Activated naive CD4-positive, alpha-beta T cell treated with Interleukin-2 at 50 U/mL for 16 hours (primary cell): ENCODE data around the gene UBN2.
"Not testable (repeated sequence)": the region's sequence is repeated elsewhere in the genome, so short reads cannot be mapped to it uniquely, and the experiment has no call there.

Source experiments
- DNase-seq: peaks from one replicate; pipeline ENCODE4 v3.0.0-alpha.2; 2020

Gene UBN2

DNA sequence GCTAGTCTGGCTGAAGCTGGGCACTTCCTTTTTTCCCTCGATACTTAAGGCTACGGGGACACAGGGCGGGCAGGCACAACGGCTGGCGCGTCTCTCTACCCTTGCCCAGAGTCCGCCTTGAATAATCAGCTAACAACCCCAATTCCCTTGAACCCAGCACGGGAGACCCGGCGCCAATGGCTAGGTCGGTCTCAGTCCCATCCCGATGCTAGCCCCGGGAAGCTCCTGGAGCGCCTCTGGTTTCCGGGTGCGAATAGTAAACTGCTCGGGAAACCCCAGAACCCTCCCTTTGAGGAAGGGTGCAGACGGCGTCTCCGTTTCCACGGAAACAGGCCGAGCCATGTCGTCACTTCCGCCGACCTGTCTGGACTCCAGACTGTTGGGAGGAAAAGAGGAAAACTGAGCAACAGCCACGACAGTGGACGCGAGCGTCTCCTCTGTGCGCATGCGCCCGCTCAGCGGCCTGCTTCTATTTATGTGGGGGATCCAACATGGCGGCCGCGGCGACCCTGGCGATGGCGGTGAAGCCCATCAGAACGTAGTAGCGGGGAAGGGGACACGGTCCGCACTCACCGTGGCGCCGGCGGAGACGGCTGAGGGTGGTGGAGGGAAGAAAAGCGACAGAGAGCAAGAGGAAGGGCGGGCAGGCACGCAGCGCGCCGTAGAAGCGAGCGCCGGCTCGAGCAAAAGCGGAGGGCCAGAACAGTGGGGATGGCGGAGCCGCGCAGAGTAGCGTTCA, at the start of gene UBN2:
UBN2 (plus strand) TSS at position 464 of the 739 bp plus-strand sequence; CDS start at position 712, 248 bp downstream.
- DNase-seq, result peak; percentile 93

DNA sequence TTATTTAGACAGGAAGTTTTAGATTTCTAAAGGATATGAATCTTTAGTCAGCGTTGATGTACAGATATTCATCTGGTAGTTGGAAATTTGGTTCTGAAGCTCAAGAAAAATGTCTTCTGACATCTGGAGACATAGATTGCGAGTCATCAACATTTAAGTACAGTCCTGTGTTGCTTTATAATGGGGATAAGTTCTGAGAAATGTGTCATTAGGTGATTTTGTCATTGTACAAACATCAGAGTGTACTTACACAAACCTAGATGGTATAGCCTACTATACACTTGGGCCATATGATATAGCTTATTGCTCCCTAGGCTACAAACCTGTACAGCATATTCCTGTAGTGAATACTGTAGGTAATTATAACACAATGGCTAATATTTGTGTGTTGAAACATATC, 49.6 kb upstream of the UBN2 start:
- DNase-seq, result no peak

DNA sequence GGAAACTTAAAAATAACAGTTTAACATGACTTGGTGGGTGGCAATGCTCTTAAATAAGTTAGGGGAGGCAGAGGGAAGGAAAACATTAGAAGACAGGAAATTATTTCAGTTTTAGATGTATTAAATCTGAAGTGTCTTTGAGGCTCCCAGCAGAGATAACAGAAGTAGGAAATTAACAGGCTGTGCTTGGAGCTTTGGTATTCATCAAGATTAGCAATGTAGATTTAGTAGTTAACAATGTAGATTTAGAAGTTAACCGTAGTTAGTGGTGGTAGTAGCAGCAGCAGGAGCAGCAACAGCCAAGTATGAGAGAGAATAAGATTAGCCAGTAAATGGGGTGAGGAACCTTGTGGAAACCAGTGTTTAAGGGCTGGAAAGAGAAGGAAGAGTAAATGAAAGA, 48.7 kb upstream of the UBN2 start:
- DNase-seq, result no peak

DNA sequence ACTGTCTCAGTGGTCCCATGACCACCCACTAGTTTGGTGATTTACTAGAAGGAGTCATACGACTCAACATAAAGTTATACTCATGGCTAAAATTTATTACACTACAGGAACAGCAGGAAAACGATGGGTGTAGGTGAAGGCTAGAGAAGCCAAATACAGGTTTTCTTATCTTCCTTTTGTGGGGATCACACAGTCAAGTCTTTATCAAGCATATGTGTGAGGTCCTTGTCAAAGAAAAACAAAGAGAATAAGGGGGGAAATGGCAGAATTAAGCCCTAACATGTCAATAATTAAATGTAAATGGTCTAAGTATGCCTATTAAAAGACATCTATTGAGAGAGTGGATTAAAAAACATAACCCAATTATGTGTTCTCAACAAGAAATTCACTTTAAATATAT, 47.8 kb upstream of the UBN2 start:
- DNase-seq, result no peak

DNA sequence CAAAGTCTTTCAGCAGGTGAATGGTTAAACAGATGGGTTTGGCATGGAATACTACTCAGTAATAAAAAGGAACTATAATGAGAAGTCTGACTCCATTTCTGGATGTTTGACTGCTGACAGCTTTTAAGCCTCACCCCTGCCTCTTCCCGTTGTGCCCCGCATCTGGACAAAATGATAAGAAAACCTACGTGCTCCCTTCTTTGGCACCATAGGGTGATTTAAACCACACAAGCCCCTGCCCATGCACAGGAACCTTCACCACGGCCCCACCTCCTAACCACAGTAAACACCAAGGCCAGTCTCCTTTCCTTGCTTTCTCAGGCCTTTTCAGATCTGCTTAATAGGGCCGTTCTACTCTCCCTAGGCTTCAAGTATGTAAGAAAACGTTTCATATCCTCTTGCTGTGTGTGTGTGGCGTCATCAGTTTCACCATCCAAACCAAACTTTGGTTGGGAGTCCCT, 47.1 kb upstream of the UBN2 start:
- no peak for DNase-seq

DNA sequence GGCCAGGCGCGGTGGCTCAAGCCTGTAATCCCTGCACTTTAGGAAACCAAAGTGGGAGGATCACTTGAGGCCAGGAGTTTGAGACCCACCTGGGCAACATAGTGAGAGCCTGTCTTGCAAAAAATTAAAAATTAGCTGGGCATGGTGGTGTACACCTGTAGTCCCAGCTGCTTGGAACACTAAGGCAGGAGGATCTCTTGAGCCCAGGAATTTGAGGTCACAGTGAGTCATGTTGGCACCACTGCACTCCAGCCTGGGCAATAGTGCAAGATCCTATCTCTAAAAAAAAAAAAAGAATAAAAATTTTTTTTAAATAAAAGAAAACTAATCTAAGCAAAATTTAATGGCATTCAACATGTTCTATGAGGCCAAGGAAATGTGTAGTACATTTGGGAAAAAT, 44.9 kb upstream of the UBN2 start:
- DNase-seq, result no peak

DNA sequence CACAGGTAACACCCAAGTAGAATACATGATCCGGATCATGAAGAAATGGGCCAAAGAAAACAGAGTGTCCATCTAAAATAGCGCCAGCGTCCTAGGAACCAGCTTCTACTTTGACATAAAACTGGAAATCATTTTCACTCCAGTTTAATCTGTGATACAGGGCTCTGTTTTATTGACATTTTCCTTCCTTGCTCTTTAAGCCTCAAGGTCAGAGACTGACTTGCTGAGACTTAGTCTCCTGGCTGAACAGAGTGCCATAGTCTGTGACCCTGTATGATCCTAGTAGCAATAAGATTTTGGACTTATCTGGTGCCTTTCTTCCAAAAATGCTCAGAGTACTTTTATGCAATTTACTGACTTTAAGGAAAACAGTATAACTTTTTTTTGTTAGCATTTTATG, 41.7 kb upstream of the UBN2 start:
- no peak for DNase-seq

DNA sequence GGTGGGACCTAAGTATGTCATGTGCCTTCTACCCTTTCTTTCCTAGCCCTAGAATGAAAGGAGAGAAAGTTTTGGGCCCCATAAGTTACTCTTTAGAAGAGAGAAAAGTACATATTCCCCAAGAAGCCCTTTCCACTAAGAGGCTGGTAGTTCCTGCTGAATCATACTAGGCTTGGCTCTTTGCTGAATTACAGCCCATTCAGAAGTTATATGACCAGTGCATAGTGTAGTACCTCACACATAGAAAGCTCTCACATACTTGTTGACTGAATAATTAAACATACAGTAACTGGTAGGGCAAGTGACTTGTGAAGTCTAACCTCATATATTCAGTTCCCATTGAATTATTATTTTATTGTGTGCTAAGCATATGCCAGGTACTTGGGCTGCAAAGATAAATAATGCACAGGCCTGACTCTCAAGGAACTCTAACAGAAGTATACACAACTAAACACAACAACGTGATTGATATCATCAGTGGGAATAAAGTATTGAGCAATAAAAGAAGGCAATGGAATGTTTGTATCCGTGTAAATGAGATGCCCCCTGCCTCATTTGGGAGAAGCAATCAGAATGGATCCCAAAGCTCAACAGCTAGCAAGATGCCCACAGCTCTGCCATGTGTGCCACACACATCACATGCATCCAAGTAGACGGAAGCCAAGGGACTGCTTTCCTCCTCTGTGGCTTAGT, 38.9 kb upstream of the UBN2 start:
- DNase-seq, result no peak

DNA sequence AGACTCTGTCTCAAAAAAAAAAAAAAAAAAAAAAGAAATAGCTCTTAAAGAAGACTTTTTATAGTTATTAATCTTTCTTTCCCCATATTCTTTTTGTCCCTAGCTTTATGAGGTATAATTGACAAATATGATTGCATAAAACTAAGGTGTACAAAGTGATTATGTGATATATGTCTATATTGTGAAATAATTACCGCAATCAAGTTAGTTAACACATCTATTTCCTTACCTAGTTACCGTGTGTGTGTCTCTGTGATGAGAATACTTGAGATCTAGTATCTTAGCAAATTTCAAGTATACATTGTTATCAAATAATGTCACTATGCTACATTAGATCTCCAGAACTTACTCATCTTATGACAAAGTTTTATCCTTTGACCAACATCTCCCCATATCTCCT, 30.7 kb upstream of the UBN2 start:
- no peak for DNase-seq

DNA sequence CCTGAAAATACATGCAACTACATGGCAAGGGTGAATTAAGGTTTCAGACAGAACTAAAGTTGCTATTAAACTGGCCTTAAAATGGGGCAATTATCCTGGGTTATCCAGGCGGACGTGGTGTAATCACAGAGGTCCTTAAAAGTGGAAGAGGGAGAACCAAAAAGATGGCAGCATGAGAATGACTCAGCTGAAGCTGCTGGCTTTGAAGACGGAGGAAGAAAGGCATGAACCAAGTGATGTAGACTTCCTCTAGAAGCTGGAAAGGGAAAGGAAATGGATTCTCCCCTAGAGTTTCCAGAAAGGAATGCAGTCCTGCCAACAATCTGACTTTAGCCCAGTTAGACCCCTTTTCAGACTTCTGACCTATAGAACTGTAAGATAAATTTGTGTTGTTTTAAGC, 27.0 kb upstream of the UBN2 start:
- no peak for DNase-seq

DNA sequence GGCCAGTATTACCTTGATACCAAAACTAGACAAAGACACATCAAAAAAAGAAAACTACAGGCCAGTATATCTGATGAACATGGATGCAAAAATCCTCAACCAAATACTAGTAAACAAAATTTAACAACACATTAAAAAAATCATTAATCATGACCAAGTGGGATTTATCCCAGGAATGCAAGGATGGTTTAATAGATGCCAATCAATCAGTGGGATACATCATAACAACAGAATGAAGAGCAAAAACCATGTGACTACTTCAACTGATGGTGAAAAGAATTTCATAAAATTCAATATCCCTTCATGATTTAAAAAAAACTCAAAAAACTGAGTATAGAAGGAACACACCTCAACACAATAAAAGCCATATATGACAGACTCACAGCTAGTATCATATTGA, 25.2 kb upstream of the UBN2 start:
- DNase-seq, result no peak

DNA sequence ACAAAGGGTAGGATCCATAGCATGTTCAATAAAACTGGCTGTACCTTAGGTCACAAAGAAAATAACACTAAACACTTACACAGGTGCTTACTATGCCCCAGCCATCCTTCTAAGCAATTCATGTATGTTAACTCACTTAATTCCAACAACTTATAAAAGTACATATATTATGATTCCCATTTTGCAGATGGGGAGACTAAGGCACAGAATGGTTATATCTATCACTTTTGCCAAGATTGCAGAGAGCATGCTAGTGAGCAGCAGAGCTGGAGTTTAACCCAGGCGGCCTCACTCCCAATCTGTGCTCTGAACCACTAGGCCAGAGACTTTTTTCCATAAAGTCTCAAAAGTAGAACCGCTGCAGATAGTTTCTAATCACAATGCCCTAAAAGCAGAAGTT, 18.9 kb upstream of the UBN2 start:
- no peak for DNase-seq

DNA sequence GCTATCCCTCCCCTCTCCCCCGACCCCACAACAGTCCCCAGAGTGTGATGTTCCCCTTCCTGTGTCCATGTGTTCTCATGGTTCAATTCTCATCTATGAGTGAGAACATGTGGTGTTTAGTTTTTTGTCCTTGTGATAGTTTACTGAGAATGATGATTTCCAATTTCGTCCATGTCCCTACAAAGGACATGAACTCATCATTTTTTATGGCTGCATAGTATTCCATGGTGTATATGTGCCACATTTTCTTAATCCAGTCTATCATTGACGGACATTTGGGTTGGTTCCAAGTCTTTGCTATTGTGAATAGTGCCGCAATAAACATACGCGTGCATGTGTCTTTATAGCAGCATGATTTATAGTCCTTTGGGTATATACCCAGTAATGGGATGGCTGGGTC, 17.5 kb upstream of the UBN2 start:
- DNase-seq, result not testable (repeated sequence)

DNA sequence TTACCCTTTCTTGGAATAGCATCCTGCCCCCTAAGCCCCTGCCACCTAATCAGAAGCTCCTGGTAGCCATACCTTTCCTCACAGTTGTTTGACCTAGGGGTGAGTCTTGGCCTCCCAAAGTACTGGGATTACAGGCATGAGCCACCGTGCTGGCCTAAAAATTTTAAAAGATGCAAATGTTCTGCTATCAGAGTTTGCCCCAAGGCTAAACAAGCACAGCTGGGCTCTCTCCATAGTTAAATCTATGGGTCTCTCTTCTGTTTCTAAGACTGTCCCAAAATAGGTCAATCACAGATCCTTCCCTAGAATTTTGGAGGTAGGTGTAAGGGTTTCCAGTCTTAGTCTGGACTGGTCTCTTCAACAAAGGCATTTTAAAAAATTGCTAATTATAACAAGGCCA, 12.9 kb upstream of the UBN2 start:
- no peak for DNase-seq

DNA sequence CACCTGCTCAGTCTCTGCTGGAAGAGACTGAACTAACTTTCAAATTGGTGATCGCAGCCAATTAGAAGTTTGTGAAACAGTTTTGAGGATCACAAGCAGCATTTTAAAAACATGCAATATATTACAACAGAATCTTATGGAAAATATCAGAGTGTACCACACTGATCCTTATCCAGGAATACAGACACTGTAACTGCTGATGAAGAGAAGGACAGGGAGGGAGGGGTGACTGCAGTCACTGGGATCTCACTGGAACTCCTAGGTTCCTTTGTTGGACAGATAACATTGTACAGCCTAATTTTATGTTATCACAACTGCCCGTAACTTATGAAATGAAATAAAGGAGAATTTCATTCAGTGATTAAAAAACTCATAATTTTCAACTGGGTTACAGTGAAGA, 6.8 kb upstream of the UBN2 start:
- no peak for DNase-seq

DNA sequence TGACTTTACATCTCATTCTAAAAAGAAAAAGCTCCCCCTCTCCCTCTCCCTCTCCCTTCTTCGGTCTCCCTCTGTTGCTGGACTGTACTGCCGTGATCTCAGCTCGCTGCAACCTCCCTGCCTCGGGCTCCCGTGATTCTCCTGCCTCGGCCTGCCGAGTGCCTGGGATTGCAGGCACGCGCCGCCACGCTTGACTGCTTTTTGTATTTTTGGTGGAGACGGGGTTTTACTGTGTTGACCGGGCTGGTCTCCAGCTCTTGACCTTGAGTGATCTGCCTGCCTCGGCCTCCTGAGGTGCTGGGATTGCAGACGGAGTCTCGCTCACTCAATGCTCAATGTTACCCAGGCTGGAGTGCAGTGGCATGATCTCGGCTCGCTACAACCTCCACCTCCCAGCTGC, 6.2 kb upstream of the UBN2 start:
- DNase-seq, result not testable (repeated sequence)

DNA sequence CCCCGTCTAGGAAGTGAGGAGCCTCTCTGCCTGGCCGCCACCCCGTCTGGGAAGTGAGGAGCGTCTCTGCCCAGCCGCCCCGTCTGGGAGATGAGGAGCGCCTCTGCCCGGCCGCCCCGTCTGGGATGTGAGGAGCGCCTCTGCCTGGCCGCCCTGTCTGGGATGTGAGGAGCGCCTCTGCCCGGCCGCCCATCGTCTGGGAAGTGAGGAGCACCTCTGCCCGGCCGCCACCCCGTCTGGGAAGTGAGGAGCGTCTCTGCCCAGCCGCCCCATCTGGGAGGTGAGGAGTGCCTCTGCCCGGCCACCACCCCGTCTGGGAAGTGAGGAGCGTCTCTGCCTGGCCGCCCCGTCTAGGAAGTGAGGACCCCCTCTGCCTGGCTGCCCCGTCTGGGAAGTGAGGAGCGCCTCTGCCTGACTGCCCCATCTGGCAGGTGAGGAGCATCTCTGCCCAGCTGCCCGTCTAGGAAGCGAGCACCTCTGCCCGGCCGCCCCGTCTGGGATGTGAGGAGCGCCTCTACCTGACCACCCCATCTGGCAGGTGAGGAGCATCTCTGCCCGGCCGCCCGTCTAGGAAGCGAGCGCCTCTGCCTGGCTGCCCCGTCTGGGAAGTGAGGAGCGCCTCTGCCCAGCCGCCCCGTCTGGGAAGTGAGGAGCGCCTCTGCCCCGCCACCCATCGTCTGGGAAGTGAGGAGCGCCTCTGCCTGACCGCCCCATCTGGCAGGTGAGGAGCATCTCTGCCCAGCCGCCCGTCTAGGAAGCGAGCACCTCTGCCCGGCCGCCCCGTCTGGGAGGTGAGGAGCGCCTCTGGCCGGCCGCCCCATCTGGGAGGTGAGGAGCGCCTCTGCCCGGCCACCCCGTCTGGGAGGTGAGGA, 5.5 kb upstream of the UBN2 start:
- not testable (repeated sequence) for DNase-seq

DNA sequence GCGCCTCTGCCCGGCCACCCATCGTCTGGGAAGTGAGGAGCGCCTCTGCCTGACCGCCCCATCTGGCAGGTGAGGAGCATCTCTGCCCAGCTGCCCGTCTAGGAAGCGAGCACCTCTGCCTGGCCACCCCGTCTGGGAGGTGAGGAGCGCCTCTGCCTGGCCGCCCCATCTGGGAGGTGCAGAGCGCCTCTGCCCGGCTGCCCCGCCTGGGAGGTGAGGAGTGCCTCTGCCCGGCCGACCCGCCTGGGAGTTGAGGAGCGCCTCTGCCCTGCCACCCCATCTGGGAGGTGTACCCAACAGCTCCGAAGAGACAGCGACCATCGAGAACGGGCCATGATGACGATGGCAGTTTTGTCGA, 4.9 kb upstream of the UBN2 start:
- not testable (repeated sequence) for DNase-seq

DNA sequence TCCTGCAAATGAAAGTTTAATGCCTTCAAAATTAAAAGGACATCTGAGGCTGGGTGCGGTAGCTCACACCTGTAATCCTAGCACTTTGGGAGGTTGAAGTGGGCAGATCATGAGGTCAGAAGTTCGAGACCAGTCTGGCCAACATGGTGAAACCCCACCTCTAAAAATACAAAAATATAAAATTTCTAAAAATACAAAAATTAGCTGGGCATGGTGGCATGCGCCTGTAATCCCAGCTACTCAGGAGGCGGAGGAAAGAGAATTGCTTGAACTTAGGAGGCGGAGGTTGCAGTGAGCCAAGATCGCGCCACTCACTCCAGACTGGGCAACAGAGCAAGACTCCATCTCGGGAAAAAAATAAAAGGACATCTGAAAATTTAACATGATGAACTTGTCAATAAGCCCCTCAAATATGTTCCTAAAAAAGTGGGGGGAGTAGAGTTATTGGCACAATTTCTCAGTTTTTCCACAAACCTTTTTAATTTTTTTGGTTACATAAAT, 4.0 kb upstream of the UBN2 start:
- not testable (repeated sequence) for DNase-seq

DNA sequence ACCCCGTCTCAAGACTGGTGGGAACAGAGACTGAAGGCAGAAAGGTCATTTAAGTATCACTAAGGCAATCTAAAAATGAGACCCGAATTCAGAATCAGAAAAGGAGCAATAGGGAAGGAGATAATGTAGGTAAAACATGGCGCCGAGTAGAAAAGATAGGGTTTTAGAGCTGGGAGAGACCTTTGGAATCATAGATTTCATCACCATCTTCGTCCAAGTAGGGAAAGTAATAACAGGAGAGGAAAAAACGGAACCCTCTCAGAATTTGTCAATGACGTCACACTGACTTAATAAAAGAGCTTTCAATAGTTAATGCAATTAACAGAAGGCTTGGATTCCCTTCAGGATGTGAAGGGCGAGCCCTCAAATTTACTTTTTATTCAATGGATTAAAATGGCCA, 1.0 kb upstream of the UBN2 start:
- DNase-seq, result no peak

DNA sequence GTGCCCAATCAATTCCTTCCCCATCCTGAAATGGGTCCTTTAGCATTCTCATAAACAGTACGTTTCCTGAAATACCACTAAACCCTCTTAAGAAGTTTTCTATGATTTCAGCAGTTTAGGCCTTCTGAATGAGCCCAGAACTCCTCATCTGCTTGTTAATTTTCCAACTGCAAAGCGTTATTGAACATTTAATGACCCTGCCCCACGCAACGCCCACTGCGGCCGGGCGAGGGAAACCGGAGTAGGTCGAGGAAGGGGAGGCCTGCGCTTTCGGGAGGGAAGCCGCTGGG, 608 bp upstream of the UBN2 start:
- no peak for DNase-seq

DNA sequence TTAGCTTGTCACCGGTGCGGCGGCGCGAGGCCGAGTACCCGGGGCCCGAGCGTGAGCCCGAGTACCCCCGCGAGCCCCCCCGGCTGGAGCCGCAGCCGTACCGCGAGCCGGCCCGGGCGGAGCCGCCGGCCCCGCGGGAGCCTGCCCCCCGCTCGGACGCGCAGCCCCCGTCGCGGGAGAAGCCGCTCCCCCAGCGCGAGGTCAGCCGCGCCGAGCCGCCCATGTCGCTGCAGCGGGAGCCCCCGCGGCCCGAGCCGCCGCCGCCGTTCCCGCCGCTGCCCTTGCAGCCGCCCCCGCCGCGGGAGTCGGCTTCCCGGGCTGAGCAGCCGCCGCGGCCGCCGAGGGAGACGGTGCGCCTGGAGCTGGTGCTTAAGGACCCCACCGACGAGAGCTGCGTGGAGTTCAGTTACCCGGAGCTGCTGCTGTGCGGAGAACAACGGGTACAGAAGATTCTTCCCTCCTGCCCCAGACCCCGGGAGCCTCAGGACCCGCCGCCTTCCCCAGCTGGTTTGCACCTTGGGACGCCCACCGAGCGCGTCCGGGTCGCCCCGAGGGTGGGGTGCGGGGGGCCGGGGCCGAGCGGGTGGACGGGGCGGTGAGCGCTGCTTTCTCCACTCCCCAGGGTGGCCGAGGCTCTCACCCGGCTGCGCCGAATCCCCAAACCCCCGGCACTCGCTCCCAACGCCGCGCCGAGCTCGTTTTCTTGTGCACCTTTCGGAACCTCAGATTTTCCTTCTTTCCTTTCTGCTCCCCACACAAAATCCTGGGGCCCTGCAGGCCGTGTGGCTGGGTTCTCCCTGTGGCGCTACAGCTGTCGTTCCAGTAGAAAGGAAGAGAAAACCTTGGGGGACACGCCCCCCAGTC, 708 bp downstream of the UBN2 start:
- peak; percentile 20 for DNase-seq

DNA sequence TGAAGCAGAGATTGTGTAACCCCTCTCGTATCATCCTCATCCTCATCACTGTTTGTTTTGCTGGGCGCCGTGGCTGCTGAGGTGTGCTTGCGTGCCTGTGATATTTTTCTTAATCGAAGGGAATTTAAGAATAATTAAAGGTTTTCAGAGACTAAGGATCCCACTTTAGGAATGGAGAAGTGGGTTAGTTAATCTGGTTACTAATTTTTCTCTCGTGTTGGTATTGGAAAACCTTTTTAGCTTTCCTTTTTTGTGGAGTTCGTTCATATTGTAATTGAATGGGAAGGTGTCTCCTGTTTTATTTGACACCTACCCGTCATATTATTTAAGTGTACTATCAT, 1.3 kb downstream of the UBN2 start:
- no peak for DNase-seq
